ENCODE data around the gene TMEM200A.

The TMEM200A gene

GRCh38 chr6:130426066-130426721 lies 60.4 kb downstream of the TMEM200A start:
- no peak for DNase-seq

GRCh38 chr6:130431346-130431852 lies 65.6 kb downstream of the TMEM200A start:
- DNase-seq: no peak

GRCh38 chr6:130432838-130433237 lies 67.0 kb downstream of the TMEM200A start:
- DNase-seq: no peak

- DNase-seq: no peak
These were observed 68.5 kb downstream of the TMEM200A start for GRCh38 chr6:130434174-130434873.

GRCh38 chr6:130435181-130435580 lies 69.4 kb downstream of the TMEM200A start:
- no peak for DNase-seq

- DNase-seq: no peak
These were observed 72.1 kb downstream of the TMEM200A start for GRCh38 chr6:130437961-130438360.

- DNase-seq: no peak
These were observed 81.6 kb downstream of the TMEM200A start for GRCh38 chr6:130447374-130447773.

- no peak for DNase-seq
These were observed 86.5 kb downstream of the TMEM200A start for GRCh38 chr6:130452336-130452735.

- no peak for DNase-seq
These were observed 87.4 kb downstream of the TMEM200A start for GRCh38 chr6:130453230-130453629.

GRCh38 chr6:130457605-130458004 lies 91.8 kb downstream of the TMEM200A start:
- no peak for DNase-seq

GRCh38 chr6:130459316-130459715 lies 93.5 kb downstream of the TMEM200A start:
- DNase-seq: no peak

GRCh38 chr6:130460934-130461333 lies 95.1 kb downstream of the TMEM200A start:
- no peak for DNase-seq

- no peak for DNase-seq
These were observed 100.4 kb downstream of the TMEM200A start for GRCh38 chr6:130466052-130466747.

GRCh38 chr6:130466748-130467061 lies 100.9 kb downstream of the TMEM200A start:
- DNase-seq: no peak

- DNase-seq: no peak
These were observed 101.6 kb downstream of the TMEM200A start for GRCh38 chr6:130467146-130468050.

- no peak for DNase-seq
These were observed 104.9 kb downstream of the TMEM200A start for GRCh38 chr6:130470766-130471165.

GRCh38 chr6:130473886-130474285 lies 108.1 kb downstream of the TMEM200A start:
- DNase-seq: no peak

- no peak for DNase-seq
These were observed 117.0 kb downstream of the TMEM200A start for GRCh38 chr6:130482645-130483390.

GRCh38 chr6:130485870-130486269 lies 120.1 kb downstream of the TMEM200A start:
- DNase-seq: no peak

GRCh38 chr6:130486417-130486816 lies 120.6 kb downstream of the TMEM200A start:
- no peak for DNase-seq

GRCh38 chr6:130489514-130489913 lies 123.7 kb downstream of the TMEM200A start:
- DNase-seq: no peak

Data from effector CD8-positive, alpha-beta T cell (primary cell).